Transverse colon (tissue), 4 donors: ENCODE data around the gene ITGA1.

Experiments used
- CTCF ChIP-seq, 5 experiments: fragments of 200-600 bp in 3 of 5; fragments of 450-650 bp in 2 of 5; sonication (generic) in 3 of 5; IDR thresholded peaks; 1 replicate in 2 of 5; 2 replicates in 3 of 5; pipeline ENCODE4 v1.5.1; 2016 to 2017; ENCODE audit warnings: antibody characterized with exemption in 5 of 5, inconsistent platforms in 3 of 5, mild to moderate bottlenecking in 2 of 5, moderate library complexity in 1 of 5
- EP300 ChIP-seq: sonication (generic); formaldehyde crosslinking; IDR thresholded peaks from one replicate; pipeline ENCODE4 v1.6.1; 2017; ENCODE audit warnings: antibody characterized with exemption, low read depth
- POLR2A ChIP-seq: fragments of 450-650 bp; IDR thresholded peaks from one replicate; pipeline ENCODE4 v1.6.1; 2016; ENCODE audit warnings: antibody characterized with exemption, mild to moderate bottlenecking, moderate library complexity
- POLR2AphosphoS5 ChIP-seq, 3 donors: sonication (generic); formaldehyde crosslinking; IDR thresholded peaks; one replicate each; pipeline ENCODE4 v1.6.1; 2016; ENCODE audit warnings: antibody characterized with exemption in 3 of 3

- TF ChIP-seq POLR2AphosphoS5 (IDR thresholded peaks at IDR 0.05), result no peak
- TF ChIP-seq CTCF (IDR thresholded peaks at IDR 0.05), result no peak
- TF ChIP-seq POLR2A, result no peak
- TF ChIP-seq EP300, result no peak
Measured at GRCh38 chr5:52822437-52822836, 34.7 kb downstream of the ITGA1 start.
